ENCODE measurements around the gene DPH5. TPM values are rescaled to one million over a fixed set of nuclear protein-coding genes. Genes with fewer than 3 reads are reported as not detected.
"Not testable (repeated sequence)": the region's sequence is repeated elsewhere in the genome, so short reads cannot be mapped to it uniquely, and the experiment has no call there.

Gene DPH5
- total RNA-seq, 4 donors from 2014 or later, result 14.8 to 26.8 (median 20.5) TPM

DNA sequence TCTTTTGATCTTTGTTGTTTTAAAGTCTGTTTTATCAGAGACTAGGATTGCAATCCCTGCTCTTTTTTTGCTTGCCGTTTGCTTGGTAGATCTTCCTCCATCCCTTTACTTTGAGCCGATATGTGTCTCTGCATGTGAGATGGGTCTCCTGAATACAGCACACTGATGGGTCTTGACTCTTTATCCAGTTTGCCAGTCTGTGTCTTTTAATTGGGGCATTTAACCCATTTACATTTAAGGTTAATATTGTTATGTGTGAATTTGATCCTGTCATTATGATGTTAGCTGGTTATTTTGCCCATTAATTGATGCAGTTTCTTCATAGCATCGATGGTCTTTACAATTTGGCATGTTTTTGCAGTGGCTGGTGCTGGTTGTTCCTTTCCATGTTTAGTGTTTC lies 77.8 kb downstream of the DPH5 start:
- H3K9me3 ChIP-seq, H3K4me3 ChIP-seq, H3K27ac ChIP-seq, H3K36me3 ChIP-seq, ATAC-seq, H3K27me3 ChIP-seq: not testable (repeated sequence)
- H3K4me1 ChIP-seq, result peaks cover 0 to 29% (median 6%) of the 10 kb centered on the region in 3 donors
- WGBS, 2 donors (ENCODE audit: low coverage in 1 of 2), result 94 to 100% methylated on average over 1 to 3 of the region's 3 CpGs

DNA sequence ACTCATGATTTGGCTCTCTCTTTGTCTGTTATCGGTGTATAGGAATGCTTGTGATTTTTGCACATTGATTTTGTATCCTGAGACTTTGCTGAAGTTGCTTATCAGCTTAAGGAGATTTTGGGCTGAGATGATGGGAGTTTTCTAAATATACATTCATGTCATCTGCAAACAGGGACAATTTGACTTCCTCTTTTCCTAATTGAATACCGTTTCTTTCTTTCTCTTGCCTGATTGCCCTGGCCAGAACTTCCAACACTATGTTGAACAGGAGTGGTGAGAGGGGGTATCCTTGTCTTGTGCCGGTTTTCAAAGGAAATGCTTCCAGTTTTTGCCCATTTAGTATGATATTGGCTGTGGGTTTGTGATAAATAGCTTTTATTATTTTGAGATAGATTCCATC lies 79.5 kb downstream of the DPH5 start:
- ATAC-seq, H3K27me3 ChIP-seq, H3K9me3 ChIP-seq, H3K4me3 ChIP-seq, H3K27ac ChIP-seq: not testable (repeated sequence)
- WGBS, 2 donors (ENCODE audit: low coverage in 1 of 2), result 92 to 100% methylated on average over 3 of the region's 3 CpGs
- H3K4me1 ChIP-seq, result peaks cover 4 to 33% (median 6%) of the 10 kb centered on the region in 3 donors
- peaks cover 0 to 15% of the 10 kb centered on the region in 2 donors for H3K36me3 ChIP-seq

DNA sequence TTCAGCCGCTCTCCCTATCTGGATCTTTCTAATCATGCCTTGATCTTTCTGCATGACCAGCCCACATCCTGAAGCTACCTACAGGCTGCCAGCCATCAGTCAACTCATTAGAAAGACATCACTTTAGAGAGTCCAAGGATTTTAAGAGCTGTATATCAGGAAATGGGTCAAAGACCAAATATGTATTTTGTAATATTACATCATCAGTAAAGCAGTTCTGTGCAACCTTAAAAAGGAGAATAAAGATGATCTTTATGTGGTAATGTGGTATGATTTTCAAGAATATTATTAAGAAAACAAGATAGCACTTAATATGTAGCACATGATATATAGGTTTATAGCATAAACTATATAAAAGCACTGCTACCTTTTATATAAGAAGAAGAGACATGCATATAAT lies 82.1 kb downstream of the DPH5 start:
- TF ChIP-seq EP300 (IDR thresholded peaks at IDR 0.05) (no peak), POLR2A (IDR thresholded peaks at IDR 0.05) (no peak), POLR2AphosphoS5 (IDR thresholded peaks at IDR 0.05) (no peak)
- TF ChIP-seq, protein P1, sequence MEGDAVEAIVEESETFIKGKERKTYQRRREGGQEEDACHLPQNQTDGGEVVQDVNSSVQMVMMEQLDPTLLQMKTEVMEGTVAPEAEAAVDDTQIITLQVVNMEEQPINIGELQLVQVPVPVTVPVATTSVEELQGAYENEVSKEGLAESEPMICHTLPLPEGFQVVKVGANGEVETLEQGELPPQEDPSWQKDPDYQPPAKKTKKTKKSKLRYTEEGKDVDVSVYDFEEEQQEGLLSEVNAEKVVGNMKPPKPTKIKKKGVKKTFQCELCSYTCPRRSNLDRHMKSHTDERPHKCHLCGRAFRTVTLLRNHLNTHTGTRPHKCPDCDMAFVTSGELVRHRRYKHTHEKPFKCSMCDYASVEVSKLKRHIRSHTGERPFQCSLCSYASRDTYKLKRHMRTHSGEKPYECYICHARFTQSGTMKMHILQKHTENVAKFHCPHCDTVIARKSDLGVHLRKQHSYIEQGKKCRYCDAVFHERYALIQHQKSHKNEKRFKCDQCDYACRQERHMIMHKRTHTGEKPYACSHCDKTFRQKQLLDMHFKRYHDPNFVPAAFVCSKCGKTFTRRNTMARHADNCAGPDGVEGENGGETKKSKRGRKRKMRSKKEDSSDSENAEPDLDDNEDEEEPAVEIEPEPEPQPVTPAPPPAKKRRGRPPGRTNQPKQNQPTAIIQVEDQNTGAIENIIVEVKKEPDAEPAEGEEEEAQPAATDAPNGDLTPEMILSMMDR (IDR thresholded peaks at IDR 0.05), result no peak
- Histone ChIP-seq H3K4me1 (peaks cover 0 to 10% (median 4%) of the 10 kb centered on the region in 3 donors), H3K4me3 (no peak overlapping the region), H3K36me3 (peaks cover 0 to 24% of the 10 kb centered on the region in 2 donors), H3K27ac (no peak overlapping the region), H3K9me3 (no peaks in the 10 kb centered on the region), H3K27me3 (no peaks in the 10 kb centered on the region)
- WGBS, 2 donors (ENCODE audit: low coverage in 1 of 2), result 86% methylated on average over 1 of the region's 1 CpG
- no peak for ATAC-seq

DNA sequence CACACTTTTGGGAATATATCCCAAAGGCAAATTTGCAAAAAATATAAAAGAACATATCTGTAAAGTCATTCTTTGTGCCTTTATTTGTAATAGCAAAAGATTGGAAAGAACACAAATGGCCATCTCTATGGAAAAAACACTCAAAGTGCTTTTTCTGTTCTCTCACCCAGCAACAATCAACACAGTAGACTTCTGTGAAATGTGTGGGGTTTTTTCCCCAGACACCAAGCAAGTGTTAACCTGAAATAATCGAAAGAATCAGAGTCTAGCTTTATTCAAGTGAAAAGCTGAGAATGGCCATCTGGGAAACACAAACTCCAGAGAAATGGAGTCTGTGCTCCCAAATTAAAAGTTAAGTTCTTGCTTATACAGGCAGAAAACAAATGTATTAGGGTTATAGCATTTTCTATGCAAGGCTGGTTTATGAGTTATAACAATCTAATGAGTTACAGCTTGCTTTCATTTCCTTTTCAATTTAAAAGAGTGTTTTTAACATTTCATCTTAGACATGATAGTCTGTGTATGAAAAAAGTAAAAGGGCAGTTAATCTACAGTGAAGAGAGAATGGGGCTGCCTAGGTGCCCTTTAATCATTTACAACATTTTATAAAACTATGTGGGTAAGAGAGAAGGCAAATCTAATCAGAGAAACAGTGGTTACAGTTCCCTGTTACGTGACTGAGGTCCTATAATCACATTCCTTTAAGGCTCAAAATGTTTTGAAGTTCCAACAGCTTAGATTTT lies 83.1 kb downstream of the DPH5 start:
- Histone ChIP-seq H3K27ac (no peak overlapping the region), H3K4me3 (no peak overlapping the region), H3K36me3 (peaks cover 0 to 34% of the 10 kb centered on the region in 2 donors), H3K4me1 (peaks cover 0 to 10% (median 4%) of the 10 kb centered on the region in 3 donors), H3K9me3 (no peaks in the 10 kb centered on the region), H3K27me3 (no peaks in the 10 kb centered on the region)
- no peak for ATAC-seq
- 50 to 51% methylated on average over 2 of the region's 2 CpGs for whole genome bisulfite sequencing, 2 donors (ENCODE audit: low coverage in 1 of 2)
- TF ChIP-seq EP300 (IDR thresholded peaks at IDR 0.05), result no peak
- TF ChIP-seq, protein P1 (IDR thresholded peaks at IDR 0.05), result no peak
- TF ChIP-seq POLR2A (IDR thresholded peaks at IDR 0.05), result no peak
- no peak for TF ChIP-seq POLR2AphosphoS5 (IDR thresholded peaks at IDR 0.05)

DNA sequence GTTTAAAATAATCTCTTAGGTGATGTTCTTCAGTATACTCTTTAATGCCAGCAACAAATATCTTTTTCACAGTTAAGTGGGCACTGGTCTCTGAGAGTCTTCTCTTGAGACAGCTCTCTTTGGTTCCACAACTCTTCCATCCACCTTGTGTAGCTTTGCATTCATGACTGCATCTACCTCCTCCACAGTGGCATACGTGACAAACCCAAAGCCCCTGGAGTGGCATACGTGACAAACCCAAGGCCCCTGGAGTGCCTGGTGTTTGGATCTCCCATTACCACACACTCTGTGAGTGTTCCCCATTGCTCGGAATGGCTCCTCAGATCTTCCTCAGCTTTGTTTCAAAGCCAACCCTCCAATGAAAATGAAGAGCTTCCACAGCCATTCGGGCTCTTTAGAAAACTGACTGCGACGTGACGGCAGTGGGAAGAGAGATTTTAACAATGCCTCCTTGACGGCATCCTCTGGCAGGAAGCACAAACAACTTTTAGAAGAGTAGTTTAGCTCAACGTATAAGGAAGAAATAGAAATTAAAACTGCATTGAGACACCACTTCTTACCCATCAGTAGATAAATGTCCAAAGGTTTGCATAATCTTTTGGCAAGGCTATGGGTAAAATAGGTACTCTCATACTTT lies 83.9 kb downstream of the DPH5 start:
- no peak overlapping the region for H3K27ac ChIP-seq
- H3K4me1 ChIP-seq, result peaks cover 0 to 10% (median 4%) of the 10 kb centered on the region in 3 donors
- H3K27me3 ChIP-seq, result no peaks in the 10 kb centered on the region
- H3K9me3 ChIP-seq, result no peaks in the 10 kb centered on the region
- H3K4me3 ChIP-seq, result no peak overlapping the region
- H3K36me3 ChIP-seq, result peaks cover 0 to 34% of the 10 kb centered on the region in 2 donors
- no peak for TF ChIP-seq POLR2AphosphoS5 (IDR thresholded peaks at IDR 0.05)
- no peak for TF ChIP-seq POLR2A (IDR thresholded peaks at IDR 0.05)
- TF ChIP-seq, protein P1 (IDR thresholded peaks at IDR 0.05), result no peak
- TF ChIP-seq EP300 (IDR thresholded peaks at IDR 0.05), result no peak
- WGBS, 2 donors (ENCODE audit: low coverage in 1 of 2), result 67 to 94% methylated on average over 1 to 2 of the region's 9 CpGs
- no peak for ATAC-seq

DNA sequence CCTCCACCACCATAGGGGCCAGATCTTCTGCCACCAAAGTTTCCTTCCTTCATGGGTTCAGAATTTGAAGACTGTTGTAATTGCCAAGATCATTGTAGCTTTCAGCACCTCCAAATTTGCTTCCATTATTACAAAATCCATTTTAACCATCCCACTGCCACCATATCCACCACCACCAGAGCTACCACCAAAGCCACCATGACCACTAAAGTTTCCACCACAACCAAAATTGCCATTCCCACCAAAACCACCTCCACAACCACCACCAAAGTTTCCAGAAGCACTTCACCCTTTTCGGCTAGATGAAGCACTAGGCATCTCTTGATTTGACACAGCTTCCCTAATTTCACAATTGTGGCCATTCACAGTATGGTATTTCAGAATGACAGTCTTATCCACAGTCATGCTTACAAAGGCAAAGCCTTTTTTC lies 84.5 kb downstream of the DPH5 start:
- no peaks in the 10 kb centered on the region for H3K27me3 ChIP-seq
- WGBS, 2 donors (ENCODE audit: low coverage in 1 of 2), result 70 to 90% methylated on average over 1 of the region's 1 CpG
- peaks cover 0 to 34% of the 10 kb centered on the region in 2 donors for H3K36me3 ChIP-seq
- H3K9me3 ChIP-seq, result no peaks in the 10 kb centered on the region
- H3K4me1 ChIP-seq, result peaks cover 0 to 10% (median 4%) of the 10 kb centered on the region in 3 donors
- no peak for TF ChIP-seq POLR2AphosphoS5 (IDR thresholded peaks at IDR 0.05)
- TF ChIP-seq POLR2A (IDR thresholded peaks at IDR 0.05), result no peak
- TF ChIP-seq, protein P1 (IDR thresholded peaks at IDR 0.05), result no peak
- no peak for TF ChIP-seq EP300 (IDR thresholded peaks at IDR 0.05)
- no peak overlapping the region for H3K4me3 ChIP-seq
- ATAC-seq, result no peak
- H3K27ac ChIP-seq, result no peak overlapping the region
